K562 (cell line): ENCODE data around the gene COL23A1. TPM values are rescaled to one million over a fixed set of nuclear protein-coding genes. Genes with fewer than 3 reads are reported as not detected.

Source experiments
- ATAC-seq: fragments of 200-7000 bp; cut with Tn5 transposase; 3 replicates; pipeline ENCODE4 v1.9.1; 2020; ENCODE audit warnings: moderate library complexity
- BruUV-seq: library from RNA; stranded (reverse); fragments of 400-500 nt; replicated peaks from 2 replicates; lab custom pipeline; 2021; lab: Mats Ljungman, UMichigan
- CTCF ChIA-PET: fragments of 300-600 bp; formaldehyde crosslinking; extraction: SDS; loops from one replicate; lab custom pipeline; 2021; ENCODE audit warnings: low intra/inter-chr PET ratio; lab: Yijun Ruan, JAX
- POLR2A ChIA-PET: fragments of 300-600, 350-650 bp; sonication (Branson Sonifier 250); formaldehyde crosslinking; extraction: SDS; loops from one replicate; lab custom pipeline; 2021; ENCODE audit warnings: antibody characterized with exemption, inconsistent platforms; lab: Yijun Ruan, JAX
- DNase-seq, 4 experiments: peaks; one replicate each; pipeline versions ENCODE4 v3.0.0 to v3.0.0-alpha.2; 2011 to 2018; ENCODE audit warnings: low spot score in 3 of 4, mixed read lengths in 3 of 4; ENCODE audit errors: extremely low read depth in 1 of 4
- FAIRE-seq: peaks from 2 replicates; lab custom pipeline; 2011; peaks lifted over from hg19 to GRCh38; lab: Jason Lieb, UNC
- H2AFZ ChIP-seq: 2 replicates; pipeline ENCODE4 v1.6.0; 2011; ENCODE audit warnings: low read depth, low read length, control low read depth, inconsistent platforms
- H3K27ac ChIP-seq: fragments of 200-600 bp; 3 replicates; pipeline ENCODE4 v1.8.0; 2011; ENCODE audit warnings: low read depth, mild to moderate bottlenecking, control low read depth, inconsistent platforms, low read length, moderate library complexity, mixed read lengths; ENCODE audit errors: extremely low read depth
- H3K27me3 ChIP-seq, 2 experiments: fragments of 300-600 bp in 1 of 2; 2 replicates in 1 of 2; 3 replicates in 1 of 2; pipeline versions ENCODE4 v1.6.0 to v1.8.0; 2011; ENCODE audit warnings: inconsistent platforms in 2 of 2, low read length in 2 of 2, mild to moderate bottlenecking in 1 of 2, mixed read lengths in 1 of 2, moderate library complexity in 1 of 2; ENCODE audit not compliant: control insufficient read depth in 2 of 2, insufficient read depth in 2 of 2
- H3K36me3 ChIP-seq: fragments of 300-600 bp; 3 replicates; pipeline ENCODE4 v1.8.0; 2011; ENCODE audit warnings: mild to moderate bottlenecking, low read length, inconsistent platforms; ENCODE audit not compliant: control insufficient read depth, insufficient read depth
- H3K4me1 ChIP-seq, 2 experiments: fragments of 200-600 bp in 1 of 2; replicated peaks in 1 of 2; 2 replicates in 1 of 2; 3 replicates in 1 of 2; pipeline versions ENCODE4 v1.5.1 to v1.8.0; 2011; ENCODE audit warnings: inconsistent platforms in 2 of 2, low read length in 2 of 2, mild to moderate bottlenecking in 1 of 2, mixed read lengths in 1 of 2, moderate library complexity in 1 of 2; ENCODE audit not compliant: control insufficient read depth in 2 of 2, insufficient read depth in 2 of 2
- H3K4me2 ChIP-seq: 2 replicates; pipeline ENCODE4 v1.6.1; 2011; ENCODE audit warnings: low read length, control low read depth, inconsistent platforms, mixed read lengths; ENCODE audit not compliant: insufficient read depth
- H3K4me3 ChIP-seq: fragments of 200-600 bp; sonication (generic), shearing (Covaris generic); 2 replicates; pipeline ENCODE4 v1.5.1; 2016; ENCODE audit warnings: control low read depth, inconsistent platforms
- H3K79me2 ChIP-seq: fragments of 200-600 bp; 3 replicates; pipeline ENCODE4 v1.8.0; 2011; ENCODE audit warnings: low read length, inconsistent platforms; ENCODE audit not compliant: control insufficient read depth, insufficient read depth
- H3K9ac ChIP-seq, 2 experiments: 2 replicates each; pipeline versions ENCODE4 v1.6.0 to v1.6.1; 2011; ENCODE audit warnings: low read depth in 2 of 2, low read length in 2 of 2, control low read depth in 1 of 2, inconsistent platforms in 1 of 2, mild to moderate bottlenecking in 1 of 2, mixed read lengths in 1 of 2; ENCODE audit not compliant: insufficient read depth in 1 of 2
- H3K9me1 ChIP-seq: one replicate; pipeline ENCODE4 v1.6.0; 2011; ENCODE audit warnings: inconsistent platforms, mild to moderate bottlenecking, low read length, moderate library complexity; ENCODE audit not compliant: control insufficient read depth, insufficient read depth
- H3K9me3 ChIP-seq: replicated peaks from 2 replicates; pipeline ENCODE4 v1.5.1; 2011; ENCODE audit warnings: low read depth, low read length, inconsistent platforms; ENCODE audit not compliant: control insufficient read depth, insufficient read depth
- H4K20me1 ChIP-seq: replicated peaks from 2 replicates; pipeline ENCODE4 v1.6.1; 2011; ENCODE audit warnings: low read length, inconsistent platforms, mixed read lengths; ENCODE audit not compliant: control insufficient read depth, insufficient read depth
- CBX8 ChIP-seq: fragments of 200-600 bp; sonication (generic); IDR thresholded peaks from 2 replicates; pipeline ENCODE4 v1.6.1; 2012; ENCODE audit warnings: borderline replicate concordance, mixed run types, low read depth, mild to moderate bottlenecking, moderate library complexity, mixed read lengths, low read length, control low read depth, inconsistent platforms; ENCODE audit not compliant: poor library complexity, severe bottlenecking; ENCODE audit errors: extremely low read depth
- KLF10 ChIP-seq: fragments of 250-450 bp; sonication (Bioruptor Pico); IDR thresholded peaks from 2 replicates; pipeline ENCODE4 v1.6.1; 2021; ENCODE audit warnings: matching md5 sums
- PHF21A ChIP-seq: fragments of 450-650 bp; IDR thresholded peaks from 2 replicates; pipeline ENCODE4 v1.6.1; 2017; ENCODE audit warnings: low read depth, borderline replicate concordance
- POLR2A ChIP-seq: fragments of 450-650 bp; conservative IDR thresholded peaks from 2 replicates; pipeline ENCODE4 v1.6.1; 2016
- RNF2 ChIP-seq: sonication (generic); IDR thresholded peaks from 2 replicates; pipeline ENCODE4 v1.6.1; 2016
- ZFP36 ChIP-seq: fragments of 150-350 bp; IDR thresholded peaks from 2 replicates; pipeline ENCODE4 v1.6.1; 2018; ENCODE audit warnings: low read length, low read depth; ENCODE audit not compliant: partially characterized antibody
- WGBS: fragments of 100-300 bp; shearing (Covaris generic); methylation state at CpG from one replicate; pipeline ENCODE4 v1.1.6; 2016; ENCODE audit warnings: low coverage, mixed read lengths; ENCODE audit not compliant: insufficient coverage; ENCODE audit errors: missing lambda C conversion rate; 5-methylcytosine and 5-hydroxymethylcytosine counted together
- in situ Hi-C: fragments of 300-500 bp; cut with MboI; formaldehyde crosslinking; loops from 4 replicates; pipeline ENCODE4 v1.15.0; 2018; ENCODE audit warnings: inconsistent platforms, mixed read lengths
- intact Hi-C: fragments of 100-400 bp; cut with micrococcal nuclease; formaldehyde crosslinking; loops from 2 replicates; pipeline ENCODE4 v1.14.2; 2022
- polyA plus RNA-seq, 8 experiments: library from polyadenylated mRNA; depleted of rRNA in 4 of 8; stranded (reverse) in 5 of 8; unstranded in 3 of 8; fragments of >200 nt; fragmentation: Nextera tagmentation in 2 of 8; fragmentation: Illumina TruSeq in 1 of 8; extraction: Ambion mirVana in 2 of 8; extraction: Trizol in 1 of 8; gene quantifications; 2 replicates each; pipeline versions ENCODE4 v1.2.1 to v1.2.3, GENCODE V29; 2011 to 2014; ENCODE audit warnings: inconsistent platforms in 1 of 8, missing spikeins in 1 of 8
- total RNA-seq, 7 experiments: library from RNA; depleted of rRNA in 6 of 7; stranded (reverse); fragments of >200 nt in 6 of 7; fragmentation: Illumina TruSeq in 2 of 7; extraction: Trizol in 2 of 7; gene quantifications; 2 replicates each; pipeline versions ENCODE4 v1.2.1 to v1.2.3, GENCODE V29; 2011 to 2021; ENCODE audit warnings: low replicate concordance in 1 of 7

Gene COL23A1
- total and polyA plus RNA-seq, 9 of the 15 experiments (the other 6 are each of a cell fraction or from before 2014, with no cell fraction given): 0.09 TPM; not detected in 8

DNA sequence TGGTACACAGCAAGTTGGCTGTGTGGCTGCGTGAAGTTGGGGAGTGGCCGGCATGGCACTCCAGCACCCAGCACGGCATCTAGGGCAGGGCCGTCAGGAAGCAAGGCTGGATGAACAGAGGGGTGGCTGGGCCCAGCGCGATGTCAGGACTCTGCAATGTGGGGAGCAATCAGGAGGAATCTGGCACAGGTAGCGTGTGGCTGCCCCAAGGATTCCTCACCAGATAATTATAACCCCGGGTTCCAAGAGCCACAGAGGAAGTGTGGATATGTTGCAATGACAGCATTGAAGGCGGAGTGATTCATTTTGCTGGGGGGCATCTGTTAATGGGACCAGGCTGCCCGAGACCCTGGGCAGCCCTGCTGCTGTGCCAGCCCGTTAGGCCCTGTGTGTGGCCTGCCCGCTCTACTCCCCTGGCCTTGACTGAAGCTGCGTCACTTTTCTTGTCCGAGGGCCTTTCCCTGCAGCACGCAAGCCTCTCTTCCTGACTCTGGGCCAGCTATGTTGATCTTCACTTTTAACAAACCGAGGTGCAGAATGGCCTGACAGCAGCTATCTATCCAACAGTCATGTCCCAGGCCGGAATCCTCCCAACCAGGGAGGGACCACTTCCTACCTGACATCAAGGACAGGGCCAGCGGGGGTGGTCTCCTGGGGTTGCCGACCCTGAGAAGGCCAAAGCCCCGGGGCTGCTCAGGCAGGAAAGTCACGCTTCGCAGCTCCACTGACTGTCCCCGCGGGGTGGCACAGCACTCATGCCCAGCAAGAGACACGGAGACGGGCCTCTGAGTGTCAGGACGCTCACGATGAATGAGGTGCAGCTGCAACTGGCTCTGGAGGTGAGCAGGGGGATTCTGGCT lies 239.6 kb downstream of the COL23A1 start:
- TF ChIP-seq RNF2 (no peak), KLF10 (CRISPR knock-in tag) (no peak), POLR2A (no peak)
- TF ChIP-seq, all 486 proteins: peak for 0
- Histone ChIP-seq H3K9me3 (no peaks in the 10 kb centered on the region), H3K4me1 (peaks cover 0 to 4% of the 10 kb centered on the region in 2 experiments; a peak in 1 of 5 replicates), H3K9me1 (no peaks in the 10 kb centered on the region), H3K4me2 (no peak overlapping the region), H4K20me1 (no peaks in the 10 kb centered on the region), H3K27me3 (peaks cover 20 to 61% of the 10 kb centered on the region in 2 experiments; a peak in 4 of 5 replicates), H3K79me2 (no peaks in the 10 kb centered on the region), H3K4me3 (no peak overlapping the region), H3K36me3 (no peaks in the 10 kb centered on the region), H3K9ac (no peak overlapping the region), H3K27ac (no peak overlapping the region), H2AFZ (no peak overlapping the region)
- ATAC-seq: no peak
- no peak for FAIRE-seq
- DNase-seq: no peak
- intact Hi-C loops: no loop called here
- in situ Hi-C loops: no loop called here
- CTCF ChIA-PET: no interaction called here
- POLR2A ChIA-PET: no interaction called here
- 7% methylated on average over 27 of the region's 28 CpGs for WGBS
- no TSS peak for BruUV-seq

GRCh38 chr5:178349625-178350353 lies 240.4 kb downstream of the COL23A1 start:
- peaks cover 20 to 58% of the 10 kb centered on the region in 2 experiments; a peak in 4 of 5 replicates for H3K27me3 ChIP-seq
- H4K20me1 ChIP-seq: no peaks in the 10 kb centered on the region
- no peak overlapping the region for H3K4me2 ChIP-seq
- FAIRE-seq (no peak), DNase-seq (no peak), ATAC-seq (no peak)
- ChIA-PET CTCF (no interaction called here), POLR2A (no interaction called here)
- no peaks in the 10 kb centered on the region for H3K9me1 ChIP-seq
- no peaks in the 10 kb centered on the region for H3K36me3 ChIP-seq
- no peak overlapping the region for H3K9ac ChIP-seq
- TF ChIP-seq CBX8: no peak
- TF ChIP-seq ZFP36: peak; percentile 86
- no peak for TF ChIP-seq PHF21A
- in situ Hi-C loops: no loop called here
- peaks cover 0 to 4% of the 10 kb centered on the region in 2 experiments; a peak in 1 of 5 replicates for H3K4me1 ChIP-seq
- no peaks in the 10 kb centered on the region for H3K79me2 ChIP-seq
- no peak overlapping the region for H3K27ac ChIP-seq
- H2AFZ ChIP-seq: no peak overlapping the region
- BruUV-seq: no TSS peak
- no peaks in the 10 kb centered on the region for H3K9me3 ChIP-seq
- no peak overlapping the region for H3K4me3 ChIP-seq
- intact Hi-C loops: no loop called here
- 0% methylated on average over 8 of the region's 8 CpGs for WGBS
